Measurements from ENCODE around the gene COG1.
A peak's percentile ranks its signal among the peaks of the same experiment; 100 is the strongest.

Gene COG1

DNA sequence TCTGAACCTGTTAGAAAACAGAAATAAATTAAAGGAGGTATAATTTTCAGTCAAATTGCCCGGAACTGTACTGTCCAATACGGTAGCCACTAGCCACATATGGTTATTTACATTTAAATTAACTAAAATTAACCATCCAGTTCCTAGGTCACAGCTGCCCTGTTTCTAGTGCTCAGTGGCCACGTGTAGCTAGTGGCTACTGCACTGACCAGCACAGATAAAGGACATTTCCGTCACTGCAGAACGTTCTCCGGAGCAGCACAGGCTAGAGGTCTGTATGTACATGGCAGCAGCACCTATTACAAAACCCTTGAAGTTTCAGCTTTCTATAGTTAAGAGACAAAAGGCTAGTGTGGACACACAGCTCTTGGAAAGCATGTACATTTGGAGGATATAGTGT lies 35.1 kb downstream of the COG1 start:
- no peak for DNase-seq (ENCODE audit: low spot score)
- in situ Hi-C loops (cut with MboI; ENCODE audit: low sequenced_read_pairs, unreplicated experiment), result no loop called here

DNA sequence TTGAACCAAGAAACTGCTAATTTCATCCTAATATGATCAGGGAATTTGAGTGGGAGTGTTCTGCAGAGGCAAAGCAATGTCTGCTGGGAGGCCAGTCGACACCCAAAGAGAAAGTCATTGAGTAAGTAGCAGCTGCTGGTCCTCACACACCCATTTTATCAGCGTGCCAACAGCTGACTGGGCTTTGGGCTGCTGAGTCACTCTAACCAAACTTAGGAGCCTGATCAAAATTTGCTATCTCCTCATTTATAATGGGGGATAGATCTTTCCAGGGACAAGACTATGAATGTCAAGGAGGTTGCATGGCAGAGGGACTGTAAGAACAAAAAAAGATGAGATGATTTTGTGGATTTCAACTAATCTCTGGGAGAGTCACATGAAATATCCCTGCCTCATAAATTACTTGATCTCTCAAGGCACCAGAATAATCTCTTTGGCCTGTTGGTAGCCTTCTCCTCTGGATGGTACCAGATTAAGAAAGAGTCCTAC lies 35.9 kb downstream of the COG1 start:
- peak; percentile 51 for DNase-seq (ENCODE audit: low spot score)
- in situ Hi-C loops (cut with MboI; ENCODE audit: low sequenced_read_pairs, unreplicated experiment), result no loop called here
- TF ChIP-seq, protein P1, sequence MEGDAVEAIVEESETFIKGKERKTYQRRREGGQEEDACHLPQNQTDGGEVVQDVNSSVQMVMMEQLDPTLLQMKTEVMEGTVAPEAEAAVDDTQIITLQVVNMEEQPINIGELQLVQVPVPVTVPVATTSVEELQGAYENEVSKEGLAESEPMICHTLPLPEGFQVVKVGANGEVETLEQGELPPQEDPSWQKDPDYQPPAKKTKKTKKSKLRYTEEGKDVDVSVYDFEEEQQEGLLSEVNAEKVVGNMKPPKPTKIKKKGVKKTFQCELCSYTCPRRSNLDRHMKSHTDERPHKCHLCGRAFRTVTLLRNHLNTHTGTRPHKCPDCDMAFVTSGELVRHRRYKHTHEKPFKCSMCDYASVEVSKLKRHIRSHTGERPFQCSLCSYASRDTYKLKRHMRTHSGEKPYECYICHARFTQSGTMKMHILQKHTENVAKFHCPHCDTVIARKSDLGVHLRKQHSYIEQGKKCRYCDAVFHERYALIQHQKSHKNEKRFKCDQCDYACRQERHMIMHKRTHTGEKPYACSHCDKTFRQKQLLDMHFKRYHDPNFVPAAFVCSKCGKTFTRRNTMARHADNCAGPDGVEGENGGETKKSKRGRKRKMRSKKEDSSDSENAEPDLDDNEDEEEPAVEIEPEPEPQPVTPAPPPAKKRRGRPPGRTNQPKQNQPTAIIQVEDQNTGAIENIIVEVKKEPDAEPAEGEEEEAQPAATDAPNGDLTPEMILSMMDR (IDR thresholded peaks at IDR 0.05; ENCODE audit: borderline replicate concordance, control extremely low read depth, extremely low read depth, insufficient read depth, missing control alignments), result no peak

More for the DNA sequence above, 35.1 kb downstream of the COG1 start:
- TF ChIP-seq, protein P1 (IDR thresholded peaks at IDR 0.05; ENCODE audit: borderline replicate concordance, control extremely low read depth, extremely low read depth, insufficient read depth, missing control alignments), result no peak

DNA sequence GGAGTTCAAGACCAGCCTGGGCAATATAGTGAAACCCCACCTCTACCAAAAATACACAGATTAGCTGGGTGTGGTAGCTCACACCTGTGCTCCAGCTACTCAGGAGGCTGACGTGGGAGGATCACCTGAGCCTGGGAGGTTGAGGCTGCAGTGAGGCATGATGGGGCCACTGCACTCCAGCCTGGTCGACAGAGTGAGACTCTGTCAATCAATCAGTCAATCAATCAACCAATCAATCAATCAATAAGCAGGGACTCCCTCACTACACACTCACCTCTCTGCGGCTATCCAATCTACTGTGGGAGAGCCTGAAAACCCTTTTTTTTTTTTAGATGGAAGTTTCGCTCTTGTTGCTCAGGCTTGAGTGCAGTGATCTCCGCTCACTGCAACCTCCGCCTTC lies 37.2 kb downstream of the COG1 start:
- no peak for DNase-seq (ENCODE audit: low spot score)
- TF ChIP-seq, protein P1 (IDR thresholded peaks at IDR 0.05; ENCODE audit: borderline replicate concordance, control extremely low read depth, extremely low read depth, insufficient read depth, missing control alignments), result no peak
- in situ Hi-C loops (cut with MboI; ENCODE audit: low sequenced_read_pairs, unreplicated experiment), result no loop called here

DNA sequence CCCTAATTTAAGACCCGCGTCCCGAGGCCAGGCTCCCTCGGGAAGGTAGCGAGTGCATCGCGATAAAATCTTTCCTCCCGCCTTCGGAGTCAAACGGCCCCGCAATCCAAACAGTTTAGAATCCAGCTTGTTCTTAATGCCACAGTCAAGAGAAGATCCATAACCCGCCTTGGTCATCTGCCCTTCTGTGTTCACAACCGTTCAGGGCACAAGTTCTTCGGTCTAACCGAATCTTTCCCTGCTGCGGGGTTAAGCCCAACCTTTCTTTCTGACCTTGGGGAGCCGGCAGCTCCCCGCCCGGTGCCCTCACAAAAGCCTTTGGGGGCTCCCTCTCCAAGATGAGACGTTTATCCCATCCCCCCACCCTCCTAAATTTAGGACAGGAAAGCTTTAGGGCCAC lies 38.5 kb downstream of the COG1 start:
- no peak for DNase-seq (ENCODE audit: low spot score)
- in situ Hi-C loops (cut with MboI; ENCODE audit: low sequenced_read_pairs, unreplicated experiment), result no loop called here
- TF ChIP-seq, protein P1 (IDR thresholded peaks at IDR 0.05; ENCODE audit: borderline replicate concordance, control extremely low read depth, extremely low read depth, insufficient read depth, missing control alignments), result no peak

DNA sequence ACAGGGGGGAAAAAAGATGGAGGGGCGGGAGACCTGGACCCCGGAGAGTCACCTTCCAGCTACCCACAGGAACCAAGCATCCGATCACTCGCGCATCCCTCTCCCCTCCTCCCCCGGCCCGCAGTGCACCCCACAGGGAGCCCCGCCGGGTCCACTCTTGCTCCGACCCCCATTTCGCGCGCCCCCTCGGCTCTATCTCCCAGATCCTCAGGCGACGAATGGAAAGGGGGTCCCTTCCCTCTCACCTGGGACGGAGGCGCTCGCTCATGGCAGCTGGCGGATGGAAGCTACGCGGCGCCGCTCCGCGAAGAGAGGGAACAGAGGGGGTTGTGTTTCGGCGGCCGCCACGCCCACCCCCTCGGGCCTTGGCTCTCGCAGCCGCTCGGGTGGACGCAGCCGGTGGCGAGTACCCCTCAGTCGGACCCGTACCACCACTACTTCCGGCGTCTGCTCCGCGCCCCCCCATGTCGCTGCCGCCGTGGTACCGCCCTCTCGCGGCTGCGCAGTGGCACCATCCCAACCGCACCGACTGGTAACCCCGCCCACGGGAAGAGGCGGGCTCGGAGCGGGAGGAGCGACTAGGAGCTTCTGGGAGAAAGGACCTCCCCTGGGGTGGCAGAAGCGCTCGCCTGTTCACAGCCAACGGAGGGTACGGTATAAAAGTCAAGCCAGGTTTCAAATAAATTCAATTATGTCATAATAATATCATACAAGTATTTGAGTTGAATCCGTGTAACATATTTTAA lies 39.2 kb downstream of the COG1 start:
- in situ Hi-C loops (cut with MboI; ENCODE audit: low sequenced_read_pairs, unreplicated experiment), result no loop called here
- TF ChIP-seq, protein P1 (IDR thresholded peaks at IDR 0.05; ENCODE audit: borderline replicate concordance, control extremely low read depth, extremely low read depth, insufficient read depth, missing control alignments), result peak; percentile 19
- DNase-seq (ENCODE audit: low spot score), result peak; percentile 99

GRCh38 chr17:73232587-73233373 lies 39.9 kb downstream of the COG1 start:
- in situ Hi-C loops (cut with MboI; ENCODE audit: low sequenced_read_pairs, unreplicated experiment), result no loop called here
- DNase-seq (ENCODE audit: low spot score), result peak; percentile 56
- TF ChIP-seq, protein P1 (IDR thresholded peaks at IDR 0.05; ENCODE audit: borderline replicate concordance, control extremely low read depth, extremely low read depth, insufficient read depth, missing control alignments), result no peak
